Upper lobe of left lung (tissue), 6 donors: Measurements from ENCODE around the gene MGMT. TPM values are rescaled to one million over a fixed set of nuclear protein-coding genes. Genes with fewer than 3 reads are reported as not detected.

ENCODE experiments used
- ATAC-seq, 2 donors: fragments of 200-7000 bp; cut with Tn5 transposase; one replicate each; pipeline ENCODE4 v1.9.1; 2022; ENCODE audit warnings: mild to moderate bottlenecking in 2 of 2, moderate library complexity in 2 of 2; ENCODE audit not compliant: low FRiP score in 2 of 2
- DNase-seq, 2 donors: peaks; one replicate each; pipeline ENCODE4 v3.0.0-alpha.2; 2019 to 2020
- H3K27ac ChIP-seq, 4 donors: fragments of 200-600 bp; sonication (generic); one replicate each; pipeline ENCODE4 v1.5.1; 2016 to 2019
- H3K27me3 ChIP-seq, 4 donors: fragments of 200-600 bp; sonication (generic); one replicate each; pipeline ENCODE4 v1.5.1; 2017 to 2019
- H3K36me3 ChIP-seq, 4 donors: fragments of 200-600 bp; sonication (generic); one replicate each; pipeline ENCODE4 v1.5.1; 2016 to 2019
- H3K4me1 ChIP-seq, 4 donors: fragments of 200-600 bp; sonication (generic); one replicate each; pipeline ENCODE4 v1.5.1; 2018 to 2019
- H3K4me3 ChIP-seq, 4 donors: fragments of 200-600 bp; sonication (generic); one replicate each; pipeline ENCODE4 v1.5.1; 2017 to 2019; ENCODE audit warnings: mild to moderate bottlenecking in 2 of 4, moderate library complexity in 1 of 4
- H3K9me3 ChIP-seq, 4 donors: fragments of 200-600 bp; sonication (generic); one replicate each; pipeline ENCODE4 v1.5.1; 2018 to 2019
- EP300 ChIP-seq, 4 donors: sonication (generic); formaldehyde crosslinking; IDR thresholded peaks; one replicate each; pipeline ENCODE4 v1.5.1; 2017; ENCODE audit warnings: antibody characterized with exemption in 4 of 4, control low read depth in 2 of 4
- POLR2A ChIP-seq, 4 donors: fragments of 450-650 bp; IDR thresholded peaks; one replicate each; pipeline ENCODE4 v1.5.1; 2016 to 2017; ENCODE audit warnings: antibody characterized with exemption in 4 of 4, mild to moderate bottlenecking in 2 of 4
- POLR2AphosphoS5 ChIP-seq, 2 donors: sonication (generic); formaldehyde crosslinking; IDR thresholded peaks; one replicate each; pipeline ENCODE4 v1.5.1; 2017; ENCODE audit warnings: antibody characterized with exemption in 2 of 2
- WGBS, 2 donors: methylation state at CpG; one replicate each; pipeline ENCODE4 v1.1.5; 2017 to 2018; 5-methylcytosine and 5-hydroxymethylcytosine counted together
- total RNA-seq, 6 donors: library from RNA; depleted of rRNA in 4 of 6; stranded (reverse); fragments of >200 nt in 4 of 6; gene quantifications; one replicate each; pipeline versions ENCODE4 v1.1.0 to v1.2.1, GENCODE V29; 2016 to 2021
- TF ChIP-seq, protein P1 (sequence below), 6 experiments: fragments of 450-650 bp in 4 of 6; fragments of 200-600 bp in 2 of 6; sonication (generic) in 2 of 6; IDR thresholded peaks; one replicate each; pipeline ENCODE4 v1.5.1; 2016 to 2019; ENCODE audit warnings: antibody characterized with exemption in 6 of 6
- donor health status: DM: no; HTN: no; CAD: no; lungs with moderate emphysema.
- donor health status: DM: no; HTN: yes; CAD: no; lungs with severe emphysema.

Gene MGMT
- total RNA-seq, 6 donors from 2014 or later = 20.9 to 44.0 (median 29.6) TPM

DNA sequence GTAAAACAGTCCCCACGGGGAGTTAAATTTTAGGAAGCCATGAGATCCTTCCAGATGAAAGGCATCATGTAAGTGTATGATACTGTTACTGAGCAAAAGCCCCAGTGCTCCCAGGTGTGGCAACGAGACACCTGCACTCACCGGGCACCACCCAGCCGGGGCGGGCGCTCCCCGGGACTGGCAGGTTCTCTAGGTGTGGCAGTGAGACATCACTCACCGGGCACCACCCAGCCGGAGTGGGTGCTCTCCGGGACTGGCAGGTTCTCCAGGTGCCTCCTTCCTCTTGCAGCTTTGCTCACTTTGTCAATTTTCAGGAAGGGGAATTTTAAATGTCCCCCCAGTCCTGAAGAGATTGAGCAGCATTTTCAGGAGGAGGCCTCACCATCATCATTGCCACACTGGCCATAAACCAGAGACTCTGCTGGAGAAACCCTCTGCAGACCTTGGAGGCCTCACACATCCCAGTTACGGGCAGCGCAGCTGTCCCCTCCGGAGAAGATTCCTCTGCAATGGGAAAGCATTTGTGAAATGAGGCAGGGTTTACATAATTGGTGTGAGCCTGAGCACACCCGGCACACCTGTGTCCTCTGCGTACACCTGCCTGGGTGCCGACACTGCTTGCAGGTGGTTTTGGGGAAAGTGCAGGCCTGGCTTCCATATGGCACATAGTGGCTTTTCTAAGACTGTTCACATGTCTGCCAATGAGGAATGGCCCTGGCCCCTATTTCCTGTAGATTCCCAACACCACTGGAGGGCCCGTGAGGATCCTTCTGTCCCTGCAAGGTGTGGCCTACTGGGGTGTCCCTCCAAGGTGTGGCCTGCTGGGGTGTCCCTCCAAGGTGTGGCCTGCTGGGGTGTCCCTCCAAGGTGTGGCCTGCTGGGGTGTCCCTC is 305.7 kb downstream of the MGMT start:
- Histone ChIP-seq H3K27ac (no peak overlapping the region), H3K4me1 (no peaks in the 10 kb centered on the region), H3K4me3 (no peak overlapping the region), H3K9me3 (no peaks in the 10 kb centered on the region), H3K27me3 (no peaks in the 10 kb centered on the region), H3K36me3 (peaks cover 0 to 9% (median 0%) of the 10 kb centered on the region in 4 donors)
- ATAC-seq (no peak), DNase-seq (peak; percentile 10 to 58)
- TF ChIP-seq POLR2AphosphoS5 (IDR thresholded peaks at IDR 0.05) = no peak
- TF ChIP-seq, protein P1, sequence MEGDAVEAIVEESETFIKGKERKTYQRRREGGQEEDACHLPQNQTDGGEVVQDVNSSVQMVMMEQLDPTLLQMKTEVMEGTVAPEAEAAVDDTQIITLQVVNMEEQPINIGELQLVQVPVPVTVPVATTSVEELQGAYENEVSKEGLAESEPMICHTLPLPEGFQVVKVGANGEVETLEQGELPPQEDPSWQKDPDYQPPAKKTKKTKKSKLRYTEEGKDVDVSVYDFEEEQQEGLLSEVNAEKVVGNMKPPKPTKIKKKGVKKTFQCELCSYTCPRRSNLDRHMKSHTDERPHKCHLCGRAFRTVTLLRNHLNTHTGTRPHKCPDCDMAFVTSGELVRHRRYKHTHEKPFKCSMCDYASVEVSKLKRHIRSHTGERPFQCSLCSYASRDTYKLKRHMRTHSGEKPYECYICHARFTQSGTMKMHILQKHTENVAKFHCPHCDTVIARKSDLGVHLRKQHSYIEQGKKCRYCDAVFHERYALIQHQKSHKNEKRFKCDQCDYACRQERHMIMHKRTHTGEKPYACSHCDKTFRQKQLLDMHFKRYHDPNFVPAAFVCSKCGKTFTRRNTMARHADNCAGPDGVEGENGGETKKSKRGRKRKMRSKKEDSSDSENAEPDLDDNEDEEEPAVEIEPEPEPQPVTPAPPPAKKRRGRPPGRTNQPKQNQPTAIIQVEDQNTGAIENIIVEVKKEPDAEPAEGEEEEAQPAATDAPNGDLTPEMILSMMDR (IDR thresholded peaks at IDR 0.05) = no peak
- no peak for TF ChIP-seq POLR2A (IDR thresholded peaks at IDR 0.05)
- TF ChIP-seq EP300 (IDR thresholded peaks at IDR 0.05) = no peak
- 83 to 88% methylated on average over 13 to 17 of the region's 17 CpGs for WGBS, 2 donors

DNA sequence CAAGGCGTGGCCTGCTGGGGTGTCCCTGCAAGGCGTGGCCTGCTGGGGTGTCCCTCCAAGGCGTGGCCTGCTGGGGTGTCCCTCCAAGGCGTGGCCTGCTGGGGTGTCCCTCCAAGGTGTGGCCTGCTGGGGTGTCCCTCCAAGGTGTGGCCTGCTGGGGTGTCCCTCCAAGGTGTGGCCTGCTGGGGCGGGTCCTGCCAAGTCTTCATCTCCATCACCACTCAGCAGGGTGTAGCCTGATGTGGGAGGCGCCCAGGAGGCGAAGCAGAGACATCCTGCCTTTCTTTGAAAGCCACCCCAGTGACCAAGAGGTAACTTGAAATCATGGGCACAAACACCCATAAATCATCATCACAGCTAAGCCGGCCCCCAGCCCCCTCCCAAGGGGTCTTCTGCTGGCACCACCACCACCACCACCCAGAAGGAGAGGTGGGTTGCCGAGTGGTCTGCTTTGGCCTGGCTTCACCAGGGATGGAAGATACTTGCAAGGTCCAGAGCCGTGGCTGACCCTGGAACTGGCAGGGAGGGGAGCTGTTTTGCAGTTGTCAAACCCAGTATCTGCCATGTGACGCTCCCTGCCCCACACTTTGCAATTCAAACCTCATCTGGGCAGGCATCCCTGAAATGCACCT is 306.4 kb downstream of the MGMT start:
- ATAC-seq = no peak

DNA sequence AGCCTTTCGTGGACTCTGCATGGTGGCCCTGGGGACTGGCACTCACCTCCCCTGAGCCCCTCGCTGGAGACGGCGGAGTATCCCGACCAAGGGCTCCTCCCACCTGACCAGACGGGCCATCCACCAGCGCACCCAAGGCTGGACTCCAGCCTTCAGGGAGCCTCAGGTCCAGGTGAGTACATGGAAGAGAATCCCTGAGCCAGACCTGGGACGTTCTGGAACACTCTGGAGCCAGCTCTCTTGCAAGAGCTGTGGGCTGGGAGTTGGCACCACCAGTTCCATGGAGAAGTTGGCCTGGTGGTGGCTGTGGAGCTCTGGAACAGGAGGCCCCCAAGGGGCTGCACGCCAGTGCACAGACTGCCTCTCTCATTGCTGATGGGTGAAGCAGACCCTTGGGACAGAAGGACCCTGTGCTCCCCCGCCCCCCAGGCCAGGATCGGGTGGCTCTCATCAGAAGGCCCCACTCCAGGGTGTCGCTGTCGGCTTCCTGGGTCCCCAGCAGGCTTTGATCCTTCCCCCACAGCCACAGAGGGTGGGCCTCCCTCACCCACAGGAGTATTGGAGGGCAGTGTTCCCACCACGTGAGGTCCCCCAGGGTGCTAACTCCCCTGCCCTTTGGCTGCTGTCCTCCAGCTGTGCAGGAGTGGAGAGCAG is 307.2 kb downstream of the MGMT start:
- H3K4me1 ChIP-seq = no peaks in the 10 kb centered on the region
- H3K9me3 ChIP-seq = no peaks in the 10 kb centered on the region
- no peak overlapping the region for H3K27ac ChIP-seq
- TF ChIP-seq EP300 (IDR thresholded peaks at IDR 0.05) = no peak
- TF ChIP-seq POLR2AphosphoS5 (IDR thresholded peaks at IDR 0.05) = no peak
- no peak for TF ChIP-seq POLR2A (IDR thresholded peaks at IDR 0.05)
- TF ChIP-seq, protein P1 (IDR thresholded peaks at IDR 0.05) = no peak
- no peak overlapping the region for H3K4me3 ChIP-seq
- peaks cover 0 to 1% (median 0%) of the 10 kb centered on the region in 4 donors for H3K36me3 ChIP-seq
- H3K27me3 ChIP-seq = no peaks in the 10 kb centered on the region
- WGBS, 2 donors = 74 to 87% methylated on average over 2 to 14 of the region's 14 CpGs
- DNase-seq (peak; percentile 19 to 52), ATAC-seq (no peak)

More for the DNA sequence above, 306.4 kb downstream of the MGMT start:
- WGBS, 2 donors = 90 to 95% methylated on average over 6 to 11 of the region's 11 CpGs
- Histone ChIP-seq H3K27me3 (no peaks in the 10 kb centered on the region), H3K4me3 (no peak overlapping the region), H3K36me3 (peaks cover 0 to 8% (median 0%) of the 10 kb centered on the region in 4 donors), H3K27ac (no peak overlapping the region), H3K9me3 (no peaks in the 10 kb centered on the region), H3K4me1 (no peaks in the 10 kb centered on the region)
- TF ChIP-seq POLR2AphosphoS5 (IDR thresholded peaks at IDR 0.05) = no peak
- peak; percentile 8 to 49 for DNase-seq

- WGBS, 2 donors = 87 to 88% methylated on average over 6 to 12 of the region's 13 CpGs
- peak; percentile 15 to 61 for DNase-seq
- no peak for ATAC-seq
- Histone ChIP-seq H3K27me3 (no peaks in the 10 kb centered on the region), H3K36me3 (no peaks in the 10 kb centered on the region), H3K4me3 (no peak overlapping the region), H3K4me1 (no peaks in the 10 kb centered on the region), H3K27ac (no peak overlapping the region), H3K9me3 (no peaks in the 10 kb centered on the region)
- TF ChIP-seq POLR2A (IDR thresholded peaks at IDR 0.05) (no peak), POLR2AphosphoS5 (IDR thresholded peaks at IDR 0.05) (no peak), EP300 (IDR thresholded peaks at IDR 0.05) (no peak)
- TF ChIP-seq, protein P1 (IDR thresholded peaks at IDR 0.05) = no peak
These were observed 307.8 kb downstream of the MGMT start for GRCh38 chr10:129774736-129775401.
